SK-N-SH treated with all-trans-retinoic acid at 6 μM for 48 hours (cell line): Measurements from ENCODE around the gene ANKDD1B.

ENCODE experiments used
- ATAC-seq: fragments of 200-7000 bp; cut with Tn5 transposase; 3 replicates; pipeline ENCODE4 v1.9.1; 2020; ENCODE audit warnings: mild to moderate bottlenecking, moderate library complexity
- ARNTL ChIP-seq: fragments of 450-650 bp; formaldehyde crosslinking; IDR thresholded peaks from 2 replicates; pipeline ENCODE4 v1.5.0; 2020; ENCODE audit warnings: low read depth, mild to moderate bottlenecking, moderate library complexity, borderline replicate concordance
- BACH2 ChIP-seq: fragments of 250-450 bp; sonication (Bioruptor Pico); IDR thresholded peaks from 2 replicates; pipeline ENCODE4 v1.9.0; 2021; ENCODE audit warnings: mild to moderate bottlenecking, borderline replicate concordance
- CSDC2 ChIP-seq: fragments of 250-450 bp; sonication (Bioruptor Pico); IDR thresholded peaks from 2 replicates; pipeline ENCODE4 v1.5.0; 2020; ENCODE audit warnings: mild to moderate bottlenecking, moderate library complexity
- ESRRG ChIP-seq: fragments of 250-450 bp; sonication (Bioruptor Pico); IDR thresholded peaks from 2 replicates; pipeline ENCODE4 v1.6.1; 2021; ENCODE audit warnings: mild to moderate bottlenecking
- GLIS3 ChIP-seq: fragments of 250-450 bp; sonication (Bioruptor Pico); IDR thresholded peaks from 2 replicates; pipeline ENCODE4 v1.5.0; 2020; ENCODE audit warnings: mild to moderate bottlenecking, moderate library complexity
- ISL1 ChIP-seq: fragments of 250-450 bp; sonication (Bioruptor Pico); IDR thresholded peaks from 2 replicates; pipeline ENCODE4 v2.1.2; 2022; ENCODE audit warnings: mild to moderate bottlenecking, moderate library complexity
- PPARA ChIP-seq: fragments of 250-450 bp; sonication (Bioruptor Pico); IDR thresholded peaks from 2 replicates; pipeline ENCODE4 v1.5.0; 2020; ENCODE audit warnings: mild to moderate bottlenecking, borderline replicate concordance
- SNAI2 ChIP-seq: fragments of 250-450 bp; sonication (Bioruptor Pico); IDR thresholded peaks from 2 replicates; pipeline ENCODE4 v1.5.0; 2020; ENCODE audit warnings: mild to moderate bottlenecking, moderate library complexity
- TCF4 ChIP-seq: fragments of 250-450 bp; sonication (Bioruptor Pico); IDR thresholded peaks from 2 replicates; pipeline ENCODE4 v1.8.0; 2021; ENCODE audit warnings: mild to moderate bottlenecking, moderate library complexity, borderline replicate concordance
- ZC3H10 ChIP-seq: fragments of 250-450 bp; sonication (Bioruptor Pico); IDR thresholded peaks from 2 replicates; pipeline ENCODE4 v1.5.1; 2021; ENCODE audit warnings: mild to moderate bottlenecking, moderate library complexity
- ZFP3 ChIP-seq: fragments of 250-450 bp; sonication (Bioruptor Pico); IDR thresholded peaks from 2 replicates; pipeline ENCODE4 v1.5.0; 2020; ENCODE audit warnings: mild to moderate bottlenecking, moderate library complexity
- ZNF565 ChIP-seq: fragments of 450-650 bp; formaldehyde crosslinking; conservative IDR thresholded peaks from 2 replicates; pipeline ENCODE4 v1.5.0; 2020; ENCODE audit warnings: low read depth, mild to moderate bottlenecking, moderate library complexity
- ZNF70 ChIP-seq: fragments of 450-650 bp; formaldehyde crosslinking; IDR thresholded peaks from 2 replicates; pipeline ENCODE4 v1.5.0; 2020; ENCODE audit warnings: mild to moderate bottlenecking, moderate library complexity
- ZNF8 ChIP-seq: fragments of 450-650 bp; formaldehyde crosslinking; IDR thresholded peaks from 2 replicates; pipeline ENCODE4 v1.5.0; 2020; ENCODE audit warnings: mild to moderate bottlenecking, moderate library complexity
- TF ChIP-seq, protein P1 (sequence below): fragments of 250-450 bp; sonication (Bioruptor Pico); IDR thresholded peaks from 2 replicates; pipeline ENCODE4 v1.8.0; 2021; ENCODE audit warnings: low read depth, mild to moderate bottlenecking, moderate library complexity, borderline replicate concordance
- TF ChIP-seq, protein P2 (sequence below): fragments of 250-450 bp; sonication (Bioruptor Pico); IDR thresholded peaks from 2 replicates; pipeline ENCODE4 v1.5.1; 2021; ENCODE audit warnings: mild to moderate bottlenecking, moderate library complexity
- TF ChIP-seq, protein P3 (sequence below): fragments of 250-450 bp; sonication (Bioruptor Pico); IDR thresholded peaks from 2 replicates; pipeline ENCODE4 v1.5.1; 2020; ENCODE audit warnings: low read depth, mild to moderate bottlenecking, moderate library complexity
- TF ChIP-seq, protein P4 (sequence below): fragments of 250-450 bp; sonication (Bioruptor Pico); IDR thresholded peaks from 2 replicates; pipeline ENCODE4 v1.8.0; 2020; ENCODE audit warnings: mild to moderate bottlenecking, moderate library complexity, borderline replicate concordance

The ANKDD1B gene

DNA sequence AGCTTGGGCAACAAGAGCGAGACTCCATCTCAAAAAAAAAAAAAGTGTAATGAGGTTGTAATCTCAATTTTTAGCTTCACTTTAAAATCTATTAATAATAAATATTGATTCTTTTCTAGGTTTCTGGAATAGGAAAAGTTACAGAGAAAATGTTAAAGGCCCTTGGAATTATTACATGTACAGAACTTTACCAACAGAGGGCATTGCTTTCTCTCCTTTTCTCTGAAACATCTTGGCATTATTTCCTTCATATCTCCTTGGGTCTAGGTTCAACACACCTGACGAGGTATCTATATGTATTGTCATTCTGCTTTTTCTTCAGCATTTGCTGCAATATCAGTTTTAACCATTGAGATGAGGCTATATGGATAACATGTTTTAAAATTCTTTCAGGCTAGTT, 26.6 kb upstream of the ANKDD1B start:
- ATAC-seq, result no peak
- TF ChIP-seq ESRRG (CRISPR knock-in tag) (no peak), ZC3H10 (CRISPR knock-in tag) (no peak), BACH2 (CRISPR knock-in tag) (no peak), PPARA (CRISPR knock-in tag) (no peak), SNAI2 (CRISPR knock-in tag) (no peak), ISL1 (no peak)
- TF ChIP-seq, protein P1, sequence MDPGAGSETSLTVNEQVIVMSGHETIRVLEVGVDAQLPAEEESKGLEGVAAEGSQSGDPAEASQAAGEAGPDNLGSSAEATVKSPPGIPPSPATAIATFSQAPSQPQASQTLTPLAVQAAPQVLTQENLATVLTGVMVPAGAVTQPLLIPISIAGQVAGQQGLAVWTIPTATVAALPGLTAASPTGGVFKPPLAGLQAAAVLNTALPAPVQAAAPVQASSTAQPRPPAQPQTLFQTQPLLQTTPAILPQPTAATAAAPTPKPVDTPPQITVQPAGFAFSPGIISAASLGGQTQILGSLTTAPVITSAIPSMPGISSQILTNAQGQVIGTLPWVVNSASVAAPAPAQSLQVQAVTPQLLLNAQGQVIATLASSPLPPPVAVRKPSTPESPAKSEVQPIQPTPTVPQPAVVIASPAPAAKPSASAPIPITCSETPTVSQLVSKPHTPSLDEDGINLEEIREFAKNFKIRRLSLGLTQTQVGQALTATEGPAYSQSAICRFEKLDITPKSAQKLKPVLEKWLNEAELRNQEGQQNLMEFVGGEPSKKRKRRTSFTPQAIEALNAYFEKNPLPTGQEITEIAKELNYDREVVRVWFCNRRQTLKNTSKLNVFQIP (CRISPR knock-in tag), result no peak

DNA sequence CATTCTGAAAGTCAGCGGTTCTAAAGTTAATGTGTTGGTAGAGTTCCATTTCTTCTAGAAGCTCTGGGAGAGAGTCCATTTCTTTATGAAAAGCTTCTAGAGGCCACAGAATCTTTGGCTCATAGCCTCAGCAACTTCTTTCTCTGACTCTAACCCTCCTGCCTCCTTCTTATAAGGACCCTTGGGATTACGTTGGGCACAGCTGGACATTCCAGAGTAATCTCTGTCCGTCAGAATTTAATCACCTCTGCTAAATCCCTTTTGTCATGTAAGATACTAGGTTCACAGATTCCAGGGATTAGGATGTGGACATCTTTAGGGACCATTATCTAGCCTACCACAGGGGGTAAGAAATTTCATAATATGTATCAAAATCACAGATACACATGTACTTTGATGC, 22.6 kb upstream of the ANKDD1B start:
- TF ChIP-seq BACH2 (CRISPR knock-in tag), result no peak
- no peak for TF ChIP-seq ESRRG (CRISPR knock-in tag)
- no peak for TF ChIP-seq TCF4
- no peak for TF ChIP-seq ZNF565
- no peak for TF ChIP-seq PPARA (CRISPR knock-in tag)
- TF ChIP-seq ISL1, result no peak
- TF ChIP-seq, protein P2, sequence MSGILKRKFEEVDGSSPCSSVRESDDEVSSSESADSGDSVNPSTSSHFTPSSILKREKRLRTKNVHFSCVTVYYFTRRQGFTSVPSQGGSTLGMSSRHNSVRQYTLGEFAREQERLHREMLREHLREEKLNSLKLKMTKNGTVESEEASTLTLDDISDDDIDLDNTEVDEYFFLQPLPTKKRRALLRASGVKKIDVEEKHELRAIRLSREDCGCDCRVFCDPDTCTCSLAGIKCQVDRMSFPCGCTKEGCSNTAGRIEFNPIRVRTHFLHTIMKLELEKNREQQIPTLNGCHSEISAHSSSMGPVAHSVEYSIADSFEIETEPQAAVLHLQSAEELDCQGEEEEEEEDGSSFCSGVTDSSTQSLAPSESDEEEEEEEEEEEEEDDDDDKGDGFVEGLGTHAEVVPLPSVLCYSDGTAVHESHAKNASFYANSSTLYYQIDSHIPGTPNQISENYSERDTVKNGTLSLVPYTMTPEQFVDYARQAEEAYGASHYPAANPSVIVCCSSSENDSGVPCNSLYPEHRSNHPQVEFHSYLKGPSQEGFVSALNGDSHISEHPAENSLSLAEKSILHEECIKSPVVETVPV (CRISPR knock-in tag), result no peak
- TF ChIP-seq ZC3H10 (CRISPR knock-in tag), result no peak
- TF ChIP-seq ZFP3 (CRISPR knock-in tag), result no peak
- TF ChIP-seq, protein P3, sequence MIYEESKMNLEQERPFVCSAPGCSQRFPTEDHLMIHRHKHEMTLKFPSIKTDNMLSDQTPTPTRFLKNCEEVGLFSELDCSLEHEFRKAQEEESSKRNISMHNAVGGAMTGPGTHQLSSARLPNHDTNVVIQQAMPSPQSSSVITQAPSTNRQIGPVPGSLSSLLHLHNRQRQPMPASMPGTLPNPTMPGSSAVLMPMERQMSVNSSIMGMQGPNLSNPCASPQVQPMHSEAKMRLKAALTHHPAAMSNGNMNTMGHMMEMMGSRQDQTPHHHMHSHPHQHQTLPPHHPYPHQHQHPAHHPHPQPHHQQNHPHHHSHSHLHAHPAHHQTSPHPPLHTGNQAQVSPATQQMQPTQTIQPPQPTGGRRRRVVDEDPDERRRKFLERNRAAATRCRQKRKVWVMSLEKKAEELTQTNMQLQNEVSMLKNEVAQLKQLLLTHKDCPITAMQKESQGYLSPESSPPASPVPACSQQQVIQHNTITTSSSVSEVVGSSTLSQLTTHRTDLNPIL (CRISPR knock-in tag), result no peak
- no peak for TF ChIP-seq ZNF8 (CRISPR knock-in tag)
- TF ChIP-seq SNAI2 (CRISPR knock-in tag), result no peak
- no peak for TF ChIP-seq ARNTL
- TF ChIP-seq, protein P1 (CRISPR knock-in tag), result no peak
- ATAC-seq, result no peak

DNA sequence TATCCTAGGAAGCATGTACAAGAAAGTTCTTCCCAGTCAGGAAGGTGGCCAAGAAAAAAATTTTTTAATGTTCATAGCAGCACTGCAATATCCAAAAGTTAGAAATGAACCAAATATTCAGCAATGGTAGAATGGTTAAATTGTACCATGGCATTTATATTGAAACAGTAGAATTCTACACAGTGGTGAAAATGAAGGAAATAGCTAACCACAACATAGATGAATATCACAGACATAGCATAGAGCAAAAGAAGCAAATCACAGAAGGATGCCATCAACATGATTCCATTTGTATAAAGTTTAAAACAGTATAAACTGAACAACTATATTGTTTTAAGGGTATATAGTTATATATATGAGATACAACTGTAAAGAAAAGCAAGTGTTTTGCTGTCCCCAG, 10.7 kb upstream of the ANKDD1B start:
- no peak for TF ChIP-seq CSDC2 (CRISPR knock-in tag)
- no peak for TF ChIP-seq GLIS3 (CRISPR knock-in tag)
- no peak for TF ChIP-seq BACH2 (CRISPR knock-in tag)
- no peak for TF ChIP-seq PPARA (CRISPR knock-in tag)
- TF ChIP-seq TCF4, result no peak
- TF ChIP-seq, protein P4, sequence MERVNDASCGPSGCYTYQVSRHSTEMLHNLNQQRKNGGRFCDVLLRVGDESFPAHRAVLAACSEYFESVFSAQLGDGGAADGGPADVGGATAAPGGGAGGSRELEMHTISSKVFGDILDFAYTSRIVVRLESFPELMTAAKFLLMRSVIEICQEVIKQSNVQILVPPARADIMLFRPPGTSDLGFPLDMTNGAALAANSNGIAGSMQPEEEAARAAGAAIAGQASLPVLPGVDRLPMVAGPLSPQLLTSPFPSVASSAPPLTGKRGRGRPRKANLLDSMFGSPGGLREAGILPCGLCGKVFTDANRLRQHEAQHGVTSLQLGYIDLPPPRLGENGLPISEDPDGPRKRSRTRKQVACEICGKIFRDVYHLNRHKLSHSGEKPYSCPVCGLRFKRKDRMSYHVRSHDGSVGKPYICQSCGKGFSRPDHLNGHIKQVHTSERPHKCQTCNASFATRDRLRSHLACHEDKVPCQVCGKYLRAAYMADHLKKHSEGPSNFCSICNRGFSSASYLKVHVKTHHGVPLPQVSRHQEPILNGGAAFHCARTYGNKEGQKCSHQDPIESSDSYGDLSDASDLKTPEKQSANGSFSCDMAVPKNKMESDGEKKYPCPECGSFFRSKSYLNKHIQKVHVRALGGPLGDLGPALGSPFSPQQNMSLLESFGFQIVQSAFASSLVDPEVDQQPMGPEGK, result no peak
- TF ChIP-seq ISL1, result no peak
- ATAC-seq, result no peak

DNA sequence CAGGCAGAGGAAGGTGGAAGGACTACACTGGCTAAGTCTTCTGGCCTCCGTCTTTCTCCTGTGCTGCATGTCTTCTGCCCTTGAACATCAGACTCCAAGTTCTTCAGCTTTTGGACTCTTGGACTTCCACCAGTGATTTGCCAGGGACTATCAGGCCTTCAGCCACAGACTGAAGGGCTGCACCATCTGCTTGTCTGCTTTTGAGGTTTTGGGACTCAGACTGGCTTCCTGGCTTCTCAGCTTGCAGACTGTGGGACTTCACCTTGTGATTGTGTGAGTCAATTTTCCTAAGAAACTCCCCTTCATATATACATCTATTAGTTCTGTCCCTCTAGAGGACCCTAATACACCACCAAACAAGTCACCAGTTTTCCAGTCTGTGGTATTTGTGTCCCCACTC, 9.7 kb upstream of the ANKDD1B start:
- TF ChIP-seq SNAI2 (CRISPR knock-in tag), result no peak
- no peak for TF ChIP-seq ZNF70 (CRISPR knock-in tag)
- TF ChIP-seq ESRRG (CRISPR knock-in tag), result no peak
- no peak for TF ChIP-seq GLIS3 (CRISPR knock-in tag)
- TF ChIP-seq, protein P3 (CRISPR knock-in tag), result no peak
- TF ChIP-seq, protein P4, result no peak
- no peak for TF ChIP-seq BACH2 (CRISPR knock-in tag)
- no peak for TF ChIP-seq ZFP3 (CRISPR knock-in tag)
- TF ChIP-seq ARNTL, result no peak
- no peak for TF ChIP-seq ISL1
- no peak for TF ChIP-seq ZNF8 (CRISPR knock-in tag)
- no peak for ATAC-seq
